Activated CD8-positive, alpha-beta memory T cell treated with anti-CD3 and anti-CD28 coated beads for 1 hour (primary cell): ENCODE data around the gene SLC34A3.
"Not testable (repeated sequence)": the region's sequence is repeated elsewhere in the genome, so short reads cannot be mapped to it uniquely, and the experiment has no call there.

ENCODE experiments used
- DNase-seq, 2 donors: peaks; one replicate each; pipeline ENCODE4 v3.0.0-alpha.2; 2020; ENCODE audit warnings: low read depth in 1 of 2; ENCODE audit errors: extremely low read depth in 1 of 2

The SLC34A3 gene

DNA sequence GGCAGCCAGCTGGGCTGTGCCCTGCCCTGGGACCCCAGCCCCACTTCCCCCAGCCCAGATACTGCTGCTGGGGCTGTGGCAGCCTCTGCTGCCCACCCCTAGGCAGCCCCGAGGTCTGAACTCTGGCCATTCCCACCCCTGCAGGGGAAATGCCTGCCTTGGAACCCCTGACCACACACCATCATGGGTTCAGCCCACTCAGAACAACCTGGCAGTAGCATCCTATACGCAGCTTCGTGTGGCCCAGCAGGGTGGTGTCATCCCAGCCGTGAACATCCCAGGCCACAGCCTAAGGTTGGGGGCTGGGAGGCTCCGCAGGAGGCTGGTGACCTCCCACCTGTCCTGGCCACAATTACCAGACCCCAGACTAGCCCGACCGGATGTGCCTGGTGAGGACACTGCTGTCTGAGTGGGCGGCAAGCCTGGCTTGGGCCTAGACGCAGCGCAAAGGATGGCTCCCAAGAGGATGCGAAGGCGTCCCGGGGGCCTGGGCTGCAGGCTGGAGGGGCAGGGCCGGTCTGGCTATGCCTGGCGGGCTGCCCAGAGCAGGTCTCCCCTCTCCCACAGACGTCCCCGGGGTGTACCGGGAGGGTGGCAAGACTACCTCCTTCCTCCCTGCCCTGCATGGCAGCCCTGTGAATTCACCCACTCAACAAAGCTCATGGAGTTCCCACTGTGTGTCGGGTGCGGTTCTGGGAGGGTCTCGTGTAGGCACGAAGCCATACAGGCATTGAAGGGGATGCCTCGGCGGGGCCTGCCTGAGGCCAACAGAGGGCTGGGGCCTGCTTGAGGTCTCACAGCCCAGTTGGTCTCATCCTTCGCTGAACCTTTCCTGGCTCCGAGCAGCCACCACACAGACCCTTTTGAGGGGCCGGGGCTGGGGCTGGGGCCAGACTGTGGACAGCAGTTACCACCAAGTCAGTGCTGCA lies 1.5 kb upstream of the SLC34A3 start:
- no peak for DNase-seq

DNA sequence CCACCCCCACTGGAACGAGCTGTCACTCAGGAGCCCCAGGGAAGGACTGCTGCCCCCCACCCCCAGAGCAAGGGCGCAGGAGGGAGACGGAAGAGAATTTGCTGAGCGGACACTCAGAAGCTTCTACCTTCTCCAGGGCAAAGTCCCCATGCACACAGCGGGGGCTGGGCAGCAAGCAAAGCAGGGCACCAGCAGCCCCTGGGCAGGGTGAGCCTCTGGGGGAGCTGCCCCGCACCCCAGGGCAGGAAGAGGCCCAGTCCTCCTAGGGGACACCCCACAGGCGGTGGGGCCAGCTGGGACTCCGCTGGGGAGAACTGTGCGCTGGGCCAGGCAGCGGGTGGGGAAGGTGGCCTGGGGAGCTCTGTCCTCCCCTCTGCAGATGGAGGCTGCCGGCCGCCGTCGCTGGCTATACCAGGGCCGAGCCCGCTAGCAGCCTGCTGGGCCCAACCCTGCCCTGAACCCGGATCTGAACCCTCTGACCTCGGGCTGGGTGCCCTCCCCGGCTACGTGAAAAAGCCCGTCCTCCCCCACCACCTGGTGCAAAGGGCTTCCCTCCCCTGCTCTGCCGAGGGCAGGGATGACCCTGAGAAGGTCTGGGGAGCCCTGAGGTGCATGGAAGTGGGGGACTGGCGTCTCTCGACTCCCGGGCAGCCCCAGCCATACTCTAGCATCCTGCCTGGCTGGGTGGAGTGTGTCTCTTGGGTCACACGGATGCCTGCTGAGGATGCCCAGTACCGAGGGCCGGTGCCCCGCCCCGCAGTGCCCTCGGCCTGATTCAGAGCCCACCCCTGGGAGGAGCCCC lies 597 bp upstream of the SLC34A3 start:
- DNase-seq: no peak

DNA sequence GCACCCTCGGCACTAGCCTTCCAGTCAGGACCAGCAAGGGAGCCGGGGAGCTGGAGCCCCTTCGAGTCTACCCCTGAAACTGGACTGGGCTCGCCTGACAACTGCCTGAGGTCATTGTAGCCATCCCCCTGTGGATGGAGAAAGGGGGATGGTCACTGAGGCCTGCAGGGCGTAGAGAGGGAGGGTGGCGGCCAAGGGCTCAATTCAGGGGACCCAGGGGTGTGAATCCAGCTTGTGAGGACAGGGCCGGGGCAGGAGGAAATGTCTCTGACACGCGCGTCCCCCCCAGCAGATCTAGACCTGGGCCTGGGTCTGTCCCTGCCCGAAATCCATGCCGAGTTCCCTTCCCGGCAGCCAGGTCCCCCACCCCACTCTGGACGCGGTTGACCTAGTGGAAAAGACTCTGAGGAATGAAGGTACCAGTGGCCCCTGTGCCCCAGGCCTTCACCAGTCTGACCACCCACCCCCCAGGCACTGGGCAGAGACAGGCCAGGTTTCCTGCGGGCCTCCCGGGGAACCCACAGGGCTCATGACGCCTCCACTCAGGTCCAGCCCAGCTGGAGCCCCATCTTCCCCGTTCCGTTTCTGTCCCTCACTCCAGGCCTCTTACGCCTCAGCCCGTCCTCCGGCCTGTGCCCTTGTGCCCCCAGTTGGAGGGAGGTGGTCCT lies 805 bp downstream of the SLC34A3 start:
- DNase-seq: no peak

DNA sequence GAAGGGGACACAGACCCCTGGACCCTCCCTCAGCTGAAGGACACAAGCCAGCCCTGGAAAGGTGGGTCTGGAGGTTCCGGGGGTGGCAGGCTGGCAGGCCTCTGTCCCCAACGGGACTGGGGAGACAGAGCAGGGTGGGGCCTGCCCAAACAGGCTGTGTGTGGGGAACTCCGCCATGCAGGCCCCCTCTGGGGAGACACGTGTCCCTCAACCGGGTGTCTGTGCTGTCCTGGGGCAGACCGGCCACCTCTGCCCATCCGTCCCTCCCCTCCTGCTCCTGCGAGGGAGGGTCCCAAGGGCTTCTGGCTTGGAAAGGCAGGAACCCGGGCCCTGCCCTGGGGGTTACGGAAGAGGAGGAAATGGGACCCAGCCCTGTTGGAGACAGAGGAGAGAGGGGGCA lies 1.4 kb downstream of the SLC34A3 start:
- no peak for DNase-seq

DNA sequence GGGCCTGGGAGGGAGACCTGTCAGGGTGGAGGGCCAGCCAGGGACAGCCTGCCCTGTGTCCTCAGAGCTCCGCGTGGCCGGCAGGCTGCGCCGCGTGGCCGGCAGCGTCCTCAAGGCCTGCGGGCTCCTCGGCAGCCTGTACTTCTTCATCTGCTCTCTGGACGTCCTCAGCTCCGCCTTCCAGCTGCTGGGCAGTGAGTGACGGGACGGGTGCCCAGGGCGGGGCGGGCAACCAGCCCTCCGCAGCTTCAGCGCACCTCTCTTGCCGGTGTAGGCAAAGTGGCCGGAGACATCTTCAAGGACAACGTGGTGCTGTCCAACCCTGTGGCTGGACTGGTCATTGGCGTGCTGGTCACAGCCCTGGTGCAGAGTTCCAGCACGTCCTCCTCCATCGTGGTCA lies 1.8 kb downstream of the SLC34A3 start:
- DNase-seq: no peak

DNA sequence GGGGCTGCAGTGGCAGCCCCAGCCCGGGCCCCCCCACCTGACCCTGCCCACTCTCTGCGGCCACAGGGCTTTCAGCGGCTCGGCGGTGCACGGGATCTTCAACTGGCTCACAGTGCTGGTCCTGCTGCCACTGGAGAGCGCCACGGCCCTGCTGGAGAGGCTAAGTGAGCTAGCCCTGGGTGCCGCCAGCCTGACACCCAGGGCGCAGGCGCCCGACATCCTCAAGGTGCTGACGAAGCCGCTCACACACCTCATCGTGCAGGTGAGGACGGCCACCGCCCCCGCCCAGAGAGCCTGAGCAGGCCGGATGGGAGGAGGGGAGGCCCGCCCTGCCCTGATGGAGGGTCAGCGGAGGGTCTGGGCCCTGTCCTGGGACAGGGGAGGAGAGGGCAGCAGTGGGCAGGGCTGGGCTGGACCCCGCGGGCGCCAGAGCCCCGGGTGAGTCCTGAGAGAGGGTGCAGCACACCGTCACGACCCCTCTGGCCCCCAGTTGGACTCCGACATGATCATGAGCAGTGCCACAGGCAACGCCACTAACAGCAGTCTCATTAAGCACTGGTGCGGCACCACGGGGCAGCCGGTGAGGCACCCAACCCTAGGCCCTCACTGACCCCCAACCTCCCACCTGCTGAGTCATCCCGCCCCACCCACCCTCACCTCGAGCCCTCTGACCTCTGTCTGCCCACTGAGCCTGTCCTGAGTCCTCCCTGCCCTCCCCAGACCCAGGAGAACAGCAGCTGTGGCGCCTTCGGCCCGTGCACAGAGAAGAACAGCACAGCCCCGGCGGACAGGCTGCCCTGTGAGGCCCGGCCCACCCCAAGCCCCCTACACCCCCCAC lies 2.7 kb downstream of the SLC34A3 start:
- no peak for DNase-seq

DNA sequence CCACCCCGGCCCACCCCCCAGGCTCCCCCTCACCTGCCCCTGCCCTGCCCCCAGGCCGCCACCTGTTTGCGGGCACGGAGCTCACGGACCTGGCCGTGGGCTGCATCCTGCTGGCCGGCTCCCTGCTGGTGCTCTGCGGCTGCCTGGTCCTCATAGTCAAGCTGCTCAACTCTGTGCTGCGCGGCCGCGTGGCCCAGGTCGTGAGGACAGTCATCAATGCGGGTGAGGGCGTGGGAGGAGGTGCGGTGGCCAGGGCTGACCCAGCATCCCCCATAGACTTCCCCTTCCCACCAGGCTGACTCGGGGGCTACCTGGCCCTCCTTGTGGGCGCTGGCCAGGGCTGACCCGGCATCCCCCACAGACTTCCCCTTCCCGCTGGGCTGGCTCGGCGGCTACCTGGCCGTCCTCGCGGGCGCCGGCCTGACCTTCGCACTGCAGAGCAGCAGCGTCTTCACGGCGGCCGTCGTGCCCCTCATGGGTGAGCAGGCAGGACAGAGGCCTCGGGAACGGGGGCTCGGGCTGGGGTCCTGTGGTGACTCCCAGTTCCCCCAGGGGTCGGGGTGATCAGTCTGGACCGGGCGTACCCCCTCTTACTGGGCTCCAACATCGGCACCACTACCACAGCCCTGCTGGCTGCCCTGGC lies 3.5 kb downstream of the SLC34A3 start:
- no peak for DNase-seq

DNA sequence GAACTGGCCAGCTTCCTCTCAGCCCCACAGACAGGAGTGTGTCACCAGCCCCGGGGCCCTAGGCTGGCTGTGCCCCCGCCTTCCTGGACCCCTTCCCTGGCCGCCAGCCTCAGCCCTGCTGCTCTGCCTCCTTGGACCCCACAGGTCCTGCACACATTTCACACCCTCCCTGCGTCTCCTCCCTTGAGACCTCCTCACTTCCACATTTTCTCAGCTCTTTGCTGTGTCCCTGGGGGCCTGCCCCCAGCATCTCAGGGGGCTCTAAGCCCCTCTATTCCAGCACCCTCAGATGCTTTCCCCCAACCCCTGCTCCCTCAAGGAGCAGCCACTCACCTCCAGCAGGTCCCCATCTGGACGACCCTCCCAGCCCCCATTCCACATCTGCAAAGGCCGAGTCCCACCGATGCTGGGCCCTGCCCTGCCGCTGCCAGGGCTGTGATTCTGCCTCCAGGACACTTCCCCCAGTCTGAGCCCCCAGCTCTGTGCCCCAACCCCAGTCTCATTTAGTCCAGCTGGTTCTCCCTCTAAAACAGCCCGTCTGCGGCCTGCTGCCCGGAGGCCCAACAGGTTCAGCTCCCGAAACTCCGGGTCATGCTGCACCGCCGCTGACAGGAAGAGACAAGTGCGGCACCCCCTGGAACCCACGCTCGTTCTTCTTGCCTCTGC lies 4.2 kb downstream of the SLC34A3 start:
- DNase-seq: no peak

DNA sequence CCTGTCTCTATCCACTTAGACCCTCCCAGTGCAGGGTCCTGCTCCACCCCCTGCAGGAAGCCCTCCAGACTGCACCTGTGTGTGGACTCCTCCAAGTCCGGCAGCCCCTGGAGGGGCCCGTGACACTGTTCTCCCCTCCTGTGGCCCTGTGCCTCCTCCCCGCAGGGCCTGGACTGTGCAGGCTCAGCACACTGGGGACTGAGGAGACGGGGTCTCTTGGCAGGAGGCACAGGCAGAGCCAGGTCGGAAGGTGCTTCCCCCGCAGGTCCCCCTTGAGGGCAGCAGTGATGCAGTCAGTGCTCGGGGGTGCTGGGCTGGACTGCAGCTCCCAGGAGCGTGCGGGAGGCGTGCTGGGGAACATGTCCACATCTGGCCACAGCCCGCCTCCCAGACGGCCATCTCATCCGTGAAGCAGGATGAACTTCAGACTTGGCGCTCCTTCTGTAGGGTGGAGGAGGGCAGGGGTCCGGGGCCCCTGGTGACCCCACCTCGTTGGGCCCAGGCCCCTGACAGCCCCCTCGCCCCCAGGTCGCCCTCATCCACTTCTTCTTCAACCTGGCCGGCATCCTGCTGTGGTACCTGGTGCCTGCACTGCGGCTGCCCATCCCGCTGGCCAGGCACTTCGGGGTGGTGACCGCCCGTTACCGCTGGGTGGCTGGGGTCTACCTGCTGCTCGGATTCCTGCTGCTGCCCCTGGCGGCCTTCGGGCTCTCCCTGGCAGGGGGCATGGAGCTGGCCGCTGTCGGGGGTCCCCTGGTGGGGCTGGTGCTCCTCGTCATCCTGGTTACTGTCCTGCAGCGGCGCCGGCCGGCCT lies 4.9 kb downstream of the SLC34A3 start:
- no peak for DNase-seq

DNA sequence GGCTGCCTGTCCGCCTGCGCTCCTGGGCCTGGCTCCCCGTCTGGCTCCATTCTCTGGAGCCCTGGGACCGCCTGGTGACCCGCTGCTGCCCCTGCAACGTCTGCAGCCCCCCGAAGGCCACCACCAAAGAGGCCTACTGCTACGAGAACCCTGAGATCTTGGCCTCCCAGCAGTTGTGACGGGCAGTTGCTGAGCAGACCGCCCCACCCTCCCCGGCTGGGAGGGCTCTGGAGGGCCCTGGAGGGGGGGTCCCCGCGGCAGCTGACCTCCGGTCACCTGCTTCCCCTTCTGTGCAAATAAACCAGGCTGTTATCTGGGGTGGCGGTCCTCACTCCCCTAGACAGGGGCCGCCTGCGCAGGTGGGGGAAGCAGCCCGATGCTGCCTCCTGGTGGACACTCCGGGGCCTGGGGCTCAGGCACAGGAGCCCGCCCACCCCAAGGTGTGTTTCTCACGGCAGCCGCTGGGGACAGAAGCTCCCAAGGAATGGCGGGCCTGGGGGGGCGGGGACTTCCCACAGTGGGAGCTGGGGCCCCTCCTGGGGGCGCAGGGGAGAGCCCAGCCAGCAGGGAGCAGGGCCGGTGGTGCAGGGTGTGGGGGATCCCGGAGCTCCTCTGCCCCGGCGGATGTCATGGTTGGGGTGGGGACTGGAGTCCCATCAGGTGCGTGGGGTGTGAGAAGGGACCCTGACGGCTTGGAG lies 5.7 kb downstream of the SLC34A3 start:
- peak; percentile 72 to 85 for DNase-seq

DNA sequence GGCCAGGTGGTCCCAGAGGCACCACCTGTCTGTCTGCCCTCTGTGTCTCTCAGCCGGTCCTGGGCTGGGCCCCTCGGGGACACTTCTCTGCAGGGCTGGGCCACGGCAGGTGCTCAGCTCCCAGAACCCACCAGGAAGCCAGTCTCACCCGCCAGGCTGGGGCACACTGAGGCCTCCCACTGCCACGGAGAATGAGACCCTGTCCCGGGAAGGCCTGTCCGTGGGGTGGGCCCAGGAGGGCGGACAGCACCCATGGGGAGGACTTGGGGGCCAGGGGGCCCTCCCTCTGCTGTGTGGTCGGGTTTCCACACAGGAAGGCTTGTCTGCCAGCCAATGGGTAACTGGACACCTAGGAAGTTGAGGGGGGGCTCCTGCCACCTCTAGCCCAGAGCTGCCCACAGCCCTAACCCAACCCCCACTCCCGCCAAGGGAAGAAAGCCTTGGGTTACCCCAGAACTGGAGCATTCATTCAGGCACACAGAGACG lies 6.3 kb downstream of the SLC34A3 start:
- no peak for DNase-seq

DNA sequence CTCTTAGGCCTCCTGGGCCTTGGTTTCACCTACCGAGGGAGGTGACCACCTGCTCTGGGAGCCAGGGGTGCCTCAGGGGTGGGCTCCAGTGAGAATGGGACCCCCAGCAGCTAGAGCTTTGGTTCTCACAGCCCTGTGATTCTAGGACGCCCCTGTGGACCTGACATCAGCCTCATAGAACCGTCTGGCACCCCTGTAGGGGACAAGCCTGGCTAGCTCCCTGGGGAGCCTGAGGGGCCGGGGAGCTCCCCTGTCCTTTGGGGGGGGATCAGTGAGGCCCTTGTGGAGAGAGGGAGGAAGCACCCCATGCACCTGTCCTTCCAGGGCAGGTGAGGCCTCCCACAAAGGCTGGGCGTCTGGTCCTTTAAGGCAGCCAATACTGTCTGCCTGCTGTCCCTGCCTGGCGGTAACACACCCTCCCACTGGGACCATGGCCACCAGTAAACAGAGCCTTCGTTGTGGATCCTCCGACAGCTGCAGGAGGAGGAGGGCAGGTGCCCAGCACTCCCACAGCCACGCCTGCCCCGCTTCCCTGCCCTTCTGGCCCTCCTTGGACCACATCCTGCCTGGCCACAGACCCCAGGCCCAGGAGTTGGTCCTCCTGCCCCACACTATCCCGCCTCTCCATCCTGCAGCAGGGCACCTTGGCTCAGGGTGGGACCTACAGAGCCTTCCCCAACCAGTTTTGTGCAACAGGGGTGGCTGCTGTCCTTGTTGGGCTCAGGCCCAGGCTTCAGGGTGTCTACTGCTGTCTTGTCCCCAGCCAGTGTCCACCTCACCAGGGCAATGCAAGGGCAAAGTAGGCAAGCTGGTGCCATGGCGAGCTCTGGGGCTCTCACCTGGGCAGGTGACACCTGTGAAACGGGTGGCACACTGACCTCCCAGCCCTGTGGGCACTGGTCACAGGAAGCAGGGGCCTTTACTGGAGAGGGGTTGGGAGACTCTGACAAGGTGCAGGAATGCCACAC lies 7.3 kb downstream of the SLC34A3 start:
- DNase-seq: no peak

DNA sequence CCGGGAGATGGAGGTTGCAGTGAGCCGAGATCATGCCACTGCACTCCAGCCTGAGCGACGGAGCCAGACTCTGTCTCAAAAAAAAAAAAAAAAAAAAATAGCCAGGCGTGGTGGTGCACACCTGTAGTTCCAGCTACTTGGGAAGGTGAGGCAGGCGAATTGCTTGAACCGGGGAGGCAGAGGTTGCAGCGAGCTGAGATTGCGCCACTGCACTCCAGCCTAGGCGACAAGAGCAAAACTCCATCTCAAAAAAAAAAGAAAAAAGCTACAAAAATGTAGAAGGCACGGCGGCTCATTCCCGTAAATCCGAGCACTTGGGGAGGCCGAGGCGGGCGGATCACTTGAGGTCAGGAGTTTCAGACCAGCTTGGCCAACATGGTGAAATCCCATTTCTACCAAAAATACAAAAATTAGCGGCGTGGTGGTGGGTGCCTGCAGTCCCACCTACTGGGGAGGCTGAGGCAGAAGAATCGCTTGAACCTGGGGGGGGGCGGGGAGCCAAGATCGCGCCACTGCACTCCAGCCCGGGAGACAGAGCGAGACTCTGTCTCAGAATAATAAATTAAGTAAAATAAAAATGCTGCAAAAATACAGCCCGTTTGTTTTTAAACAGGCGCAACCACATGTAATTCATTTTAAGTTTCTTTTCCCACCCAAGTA lies 9.0 kb downstream of the SLC34A3 start:
- DNase-seq: not testable (repeated sequence)

DNA sequence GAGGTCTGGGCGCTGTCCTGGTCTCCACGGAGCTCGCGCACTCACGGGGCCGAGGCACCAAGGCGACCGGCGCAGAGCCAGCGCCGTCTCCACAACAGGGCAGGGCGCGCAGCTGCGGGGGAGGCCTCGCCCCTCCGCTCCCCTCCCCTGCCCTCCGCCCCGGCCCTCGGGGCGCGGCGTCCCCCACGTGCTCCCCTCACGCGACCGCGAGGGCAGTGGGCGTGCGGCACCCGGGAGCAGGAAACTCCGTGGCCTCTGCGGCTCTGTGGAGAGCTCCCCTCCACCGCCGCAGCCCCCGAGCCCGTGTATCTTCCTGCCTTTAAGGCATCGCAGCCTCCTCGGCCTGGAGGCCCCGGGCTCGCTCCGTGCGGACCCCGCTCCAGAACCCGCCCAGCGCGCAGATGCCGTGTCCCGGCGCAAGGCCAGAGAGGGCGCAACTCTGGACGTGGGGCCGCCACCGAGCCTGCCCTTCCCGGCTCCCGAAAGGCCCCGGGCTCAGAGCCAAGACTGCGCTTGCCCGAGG lies 9.7 kb downstream of the SLC34A3 start:
- DNase-seq: peak; percentile 21 to 45

DNA sequence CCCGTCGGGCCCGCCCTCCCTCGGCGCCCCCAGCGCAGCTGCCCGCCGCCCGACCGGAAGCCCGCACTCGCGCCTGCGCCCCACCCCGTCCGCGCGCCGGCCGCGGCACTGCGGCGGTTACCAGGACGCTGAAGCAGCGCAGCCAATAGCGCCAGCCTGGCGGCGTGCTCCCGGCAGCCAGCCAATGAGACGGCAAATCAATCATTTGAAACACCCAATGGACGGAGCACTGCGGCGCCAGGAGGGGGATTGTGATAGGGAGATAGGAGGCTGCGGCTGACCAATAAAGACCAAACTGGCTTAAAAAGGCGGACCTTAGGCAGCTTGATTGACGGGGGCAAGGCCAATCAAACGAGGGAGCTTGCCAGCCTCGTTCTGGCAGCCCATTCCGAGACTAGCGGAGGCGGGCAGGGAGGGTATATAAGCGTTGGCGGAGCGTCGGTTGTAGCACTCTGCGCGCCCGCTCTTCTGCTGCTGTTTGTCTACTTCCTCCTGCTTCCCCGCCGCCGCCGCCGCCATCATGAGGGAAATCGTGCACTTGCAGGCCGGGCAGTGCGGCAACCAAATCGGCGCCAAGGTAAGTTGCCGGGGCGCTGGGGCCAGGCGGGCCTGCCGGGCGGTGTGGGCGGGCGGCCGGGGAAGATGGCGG lies 10.3 kb downstream of the SLC34A3 start, which contains the start of gene TUBB4B:
Gene TUBB4B (plus strand): TSS at position 447 of the 649 bp plus-strand sequence. CDS start 74 bp downstream, at position 521.
- DNase-seq: peak; percentile 92 to 97
